Loucy (cell line): ENCODE results near the gene ARL8B.

Experiments
- H2AFZ ChIP-seq: fragments of 200-600 bp; sonication (generic); 2 replicates; pipeline ENCODE4 v1.6.0; 2016; ENCODE audit warnings: antibody characterized with exemption, mild to moderate bottlenecking, low read length, moderate library complexity
- H3F3A ChIP-seq: fragments of 200-600 bp; 2 replicates; pipeline ENCODE4 v1.6.0; 2016; ENCODE audit warnings: antibody characterized with exemption, low read depth, mild to moderate bottlenecking
- H3K27me3 ChIP-seq: fragments of 200-600 bp; sonication (generic); 2 replicates; pipeline ENCODE4 v1.6.1; 2014; ENCODE audit warnings: low read length, mild to moderate bottlenecking; ENCODE audit not compliant: insufficient read depth, poor library complexity, severe bottlenecking
- H3K36me3 ChIP-seq: fragments of 200-600 bp; sonication (generic); 2 replicates; pipeline ENCODE4 v1.6.1; 2016; ENCODE audit warnings: low read length; ENCODE audit not compliant: insufficient read depth
- H3K4me1 ChIP-seq: fragments of 200-600 bp; sonication (generic); 2 replicates; pipeline ENCODE4 v1.5.1; 2014; ENCODE audit warnings: low read length, mild to moderate bottlenecking; ENCODE audit not compliant: insufficient read depth, poor library complexity, severe bottlenecking
- H3K4me2 ChIP-seq: fragments of 200-600 bp; sonication (generic); 2 replicates; pipeline ENCODE4 v1.6.0; 2014; ENCODE audit warnings: antibody characterized with exemption, low read length, low read depth, mild to moderate bottlenecking; ENCODE audit not compliant: poor library complexity, severe bottlenecking
- H3K4me3 ChIP-seq: fragments of 200-600 bp; sonication (generic); 2 replicates; pipeline ENCODE4 v1.5.1; 2014; ENCODE audit warnings: low read length, mild to moderate bottlenecking, mixed read lengths; ENCODE audit not compliant: poor library complexity, severe bottlenecking
- H3K79me2 ChIP-seq: fragments of 200-600 bp; sonication (generic); 2 replicates; pipeline ENCODE4 v1.6.1; 2014; ENCODE audit warnings: low read length; ENCODE audit not compliant: insufficient read depth
- H3K9ac ChIP-seq: fragments of 200-600 bp; sonication (generic); 2 replicates; pipeline ENCODE4 v1.6.0; 2014; ENCODE audit warnings: mild to moderate bottlenecking, low read depth, low read length, moderate library complexity; ENCODE audit not compliant: poor library complexity, severe bottlenecking
- H3K9me2 ChIP-seq: fragments of 200-600 bp; sonication (generic); replicated peaks from 2 replicates; pipeline ENCODE4 v1.6.1; 2016; ENCODE audit warnings: low read depth, low read length, mixed read lengths
- H3K9me3 ChIP-seq: fragments of 200-600 bp; sonication (generic); 2 replicates; pipeline ENCODE4 v1.6.1; 2014; ENCODE audit warnings: mild to moderate bottlenecking, antibody characterized with exemption, low read length, low read depth; ENCODE audit not compliant: insufficient read depth
- H4K20me1 ChIP-seq: fragments of 200-600 bp; sonication (generic); 2 replicates; pipeline ENCODE4 v1.6.0; 2014; ENCODE audit warnings: antibody characterized with exemption, low read length, mild to moderate bottlenecking; ENCODE audit not compliant: insufficient read depth, poor library complexity, severe bottlenecking
- EZH2phosphoT487 ChIP-seq: fragments of 200-600 bp; IDR thresholded peaks from 2 replicates; pipeline ENCODE4 v1.6.1; 2018; ENCODE audit warnings: antibody characterized with exemption, mild to moderate bottlenecking, moderate library complexity, borderline replicate concordance
- TF ChIP-seq, protein P1 (sequence below): fragments of 200-600 bp; sonication (generic); conservative IDR thresholded peaks from 2 replicates; pipeline ENCODE4 v1.5.1; 2014; ENCODE audit warnings: mild to moderate bottlenecking, antibody characterized with exemption, low read length

The ARL8B gene

DNA sequence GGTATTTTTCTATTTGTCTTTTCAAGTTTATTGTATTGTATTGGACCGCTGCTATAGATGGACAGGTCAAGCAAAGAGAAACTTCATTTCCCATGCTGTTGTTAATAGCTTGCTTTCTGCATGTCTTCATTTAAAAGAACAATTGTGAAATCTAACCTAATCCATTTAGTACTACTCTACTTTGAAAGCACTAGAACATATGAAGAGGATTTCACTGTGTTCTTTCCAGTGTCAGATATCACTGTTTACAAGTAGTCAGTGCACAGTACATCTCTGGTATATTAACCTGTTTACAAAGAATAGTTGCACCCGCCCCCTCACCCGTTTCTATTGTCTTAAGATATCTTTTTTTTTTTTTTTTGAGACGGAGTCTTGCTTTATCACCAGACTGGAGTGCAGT lies 43.6 kb downstream of the ARL8B start:
- Histone ChIP-seq H3K27me3 (no peaks in the 10 kb centered on the region), H3K4me1 (peaks cover 21% of the 10 kb centered on the region), H3K4me2 (no peak overlapping the region), H3K9me2 (no peaks in the 10 kb centered on the region), H3F3A (no peaks in the 10 kb centered on the region), H4K20me1 (peaks cover 17% of the 10 kb centered on the region), H3K4me3 (no peak overlapping the region), H3K36me3 (peaks cover 4% of the 10 kb centered on the region; the same call in 1 of the 2 replicates), H3K9ac (no peak overlapping the region), H3K79me2 (peaks cover 98% of the 10 kb centered on the region), H2AFZ (no peak overlapping the region), H3K9me3 (no peaks in the 10 kb centered on the region)
- TF ChIP-seq, protein P1, sequence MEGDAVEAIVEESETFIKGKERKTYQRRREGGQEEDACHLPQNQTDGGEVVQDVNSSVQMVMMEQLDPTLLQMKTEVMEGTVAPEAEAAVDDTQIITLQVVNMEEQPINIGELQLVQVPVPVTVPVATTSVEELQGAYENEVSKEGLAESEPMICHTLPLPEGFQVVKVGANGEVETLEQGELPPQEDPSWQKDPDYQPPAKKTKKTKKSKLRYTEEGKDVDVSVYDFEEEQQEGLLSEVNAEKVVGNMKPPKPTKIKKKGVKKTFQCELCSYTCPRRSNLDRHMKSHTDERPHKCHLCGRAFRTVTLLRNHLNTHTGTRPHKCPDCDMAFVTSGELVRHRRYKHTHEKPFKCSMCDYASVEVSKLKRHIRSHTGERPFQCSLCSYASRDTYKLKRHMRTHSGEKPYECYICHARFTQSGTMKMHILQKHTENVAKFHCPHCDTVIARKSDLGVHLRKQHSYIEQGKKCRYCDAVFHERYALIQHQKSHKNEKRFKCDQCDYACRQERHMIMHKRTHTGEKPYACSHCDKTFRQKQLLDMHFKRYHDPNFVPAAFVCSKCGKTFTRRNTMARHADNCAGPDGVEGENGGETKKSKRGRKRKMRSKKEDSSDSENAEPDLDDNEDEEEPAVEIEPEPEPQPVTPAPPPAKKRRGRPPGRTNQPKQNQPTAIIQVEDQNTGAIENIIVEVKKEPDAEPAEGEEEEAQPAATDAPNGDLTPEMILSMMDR, result no peak
- TF ChIP-seq EZH2phosphoT487, result no peak

DNA sequence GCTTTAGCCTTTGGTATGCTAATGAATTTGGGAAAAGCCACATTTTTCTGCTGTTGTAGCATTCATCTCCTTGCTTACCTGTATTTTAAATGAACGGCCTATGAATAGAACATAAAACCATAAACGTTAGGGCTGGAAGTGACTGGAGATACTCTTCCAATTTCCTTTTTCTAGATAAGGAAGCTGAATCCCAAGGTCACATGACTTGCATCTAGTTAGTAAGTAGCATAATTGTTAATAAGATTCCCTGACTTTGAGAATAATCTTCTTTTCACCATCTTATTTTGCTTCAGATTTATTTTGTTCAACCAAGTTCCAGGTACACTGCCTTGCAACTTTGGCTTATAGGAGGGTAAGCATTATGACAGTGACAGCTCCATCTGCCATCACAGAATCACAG lies 44.8 kb downstream of the ARL8B start:
- no peaks in the 10 kb centered on the region for H3K27me3 ChIP-seq
- no peak overlapping the region for H3K4me3 ChIP-seq
- H2AFZ ChIP-seq, result no peak overlapping the region
- no peak overlapping the region for H3K9ac ChIP-seq
- no peak overlapping the region for H3K4me2 ChIP-seq
- TF ChIP-seq, protein P1, result no peak
- no peak for TF ChIP-seq EZH2phosphoT487
- H3K9me3 ChIP-seq, result no peaks in the 10 kb centered on the region
- H3K79me2 ChIP-seq, result peaks cover 89% of the 10 kb centered on the region
- H3K4me1 ChIP-seq, result peaks cover 13% of the 10 kb centered on the region
- peaks cover 13% of the 10 kb centered on the region; the same call in 1 of the 2 replicates for H3K36me3 ChIP-seq
- H3F3A ChIP-seq, result no peaks in the 10 kb centered on the region
- H3K9me2 ChIP-seq, result no peaks in the 10 kb centered on the region
- peaks cover 7% of the 10 kb centered on the region for H4K20me1 ChIP-seq

DNA sequence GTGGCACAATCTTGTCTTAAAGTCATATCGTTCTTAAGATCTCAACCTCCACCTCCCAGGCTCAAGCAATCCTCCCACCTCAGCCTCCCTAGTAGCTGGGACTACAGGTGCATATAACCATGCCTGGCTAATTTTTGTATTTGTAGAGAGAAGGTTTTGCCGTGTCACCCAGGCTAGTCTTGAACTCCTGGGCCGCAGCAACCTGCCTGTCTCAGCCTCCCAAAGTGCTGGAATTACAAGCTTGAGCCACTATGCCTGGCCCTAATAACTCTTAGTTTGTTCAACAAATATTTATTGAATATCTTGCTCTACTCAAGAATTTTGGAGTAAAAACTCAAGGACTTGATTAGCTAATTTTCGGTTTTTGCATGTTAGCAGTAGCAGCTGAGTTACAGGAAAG lies 46.0 kb downstream of the ARL8B start:
- Histone ChIP-seq H3K79me2 (peaks cover 77% of the 10 kb centered on the region), H2AFZ (no peak overlapping the region), H3K4me1 (peaks cover 13% of the 10 kb centered on the region), H3K9me3 (no peaks in the 10 kb centered on the region), H3K9ac (no peak overlapping the region), H3F3A (no peaks in the 10 kb centered on the region), H3K4me2 (no peak overlapping the region), H3K4me3 (no peak overlapping the region), H3K36me3 (peaks cover 26% of the 10 kb centered on the region; the same call in 1 of the 2 replicates), H3K9me2 (no peaks in the 10 kb centered on the region), H3K27me3 (no peaks in the 10 kb centered on the region), H4K20me1 (peaks cover 7% of the 10 kb centered on the region)
- TF ChIP-seq, protein P1, result no peak
- no peak for TF ChIP-seq EZH2phosphoT487
